HepG2 (cell line): ENCODE results near the gene MBTPS1. TPM values are rescaled to one million over a fixed set of nuclear protein-coding genes. Genes with fewer than 3 reads are reported as not detected.

Source experiments
- ATAC-seq: fragments of 200-7000 bp; cut with Tn5 transposase; 3 replicates; pipeline ENCODE4 v1.9.1; 2020; ENCODE audit warnings: mild to moderate bottlenecking, moderate library complexity
- BruUV-seq: library from RNA; stranded (reverse); fragments of 400-500 nt; replicated peaks from 2 replicates; lab custom pipeline; 2021; lab: Mats Ljungman, UMichigan
- CTCF ChIA-PET: fragments of 300-600 bp; formaldehyde crosslinking; extraction: SDS; loops from one replicate; lab custom pipeline; 2021; ENCODE audit warnings: low total read pairs, inconsistent platforms, low intra/inter-chr PET ratio; lab: Yijun Ruan, JAX
- POLR2A ChIA-PET: fragments of 350-600 bp; sonication (Branson Sonifier 250); formaldehyde crosslinking; loops from one replicate; lab custom pipeline; 2020; ENCODE audit warnings: antibody characterized with exemption, inconsistent platforms; lab: Yijun Ruan, JAX
- DNase-seq: peaks from one replicate; pipeline ENCODE4 v3.0.0-alpha.2; 2015; ENCODE audit warnings: low spot score
- FAIRE-seq: peaks from 3 replicates; lab custom pipeline; 2011; peaks lifted over from hg19 to GRCh38; lab: Jason Lieb, UNC
- H2AFZ ChIP-seq: one replicate; pipeline ENCODE4 v1.6.1; 2011; ENCODE audit warnings: low read length, inconsistent platforms
- H3K27ac ChIP-seq: fragments of 300-600 bp; 3 replicates; pipeline ENCODE4 v1.8.0; 2011; ENCODE audit warnings: mixed run types, mild to moderate bottlenecking, mixed read lengths, low read length, inconsistent platforms; ENCODE audit not compliant: insufficient read depth; ENCODE audit errors: extremely low read length
- H3K27me3 ChIP-seq, 2 experiments: fragments of 200-600 bp in 1 of 2; 2 replicates in 1 of 2; 3 replicates in 1 of 2; pipeline versions ENCODE4 v1.6.0 to v1.8.0; 2011; ENCODE audit warnings: low read length in 2 of 2, mild to moderate bottlenecking in 2 of 2, moderate library complexity in 2 of 2, inconsistent platforms in 1 of 2; ENCODE audit not compliant: insufficient read depth in 2 of 2, control insufficient read depth in 1 of 2
- H3K36me3 ChIP-seq, 2 experiments: fragments of 200-600 bp in 1 of 2; replicated peaks in 1 of 2; 2 replicates in 1 of 2; 3 replicates in 1 of 2; pipeline versions ENCODE4 v1.5.1 to v1.8.0; 2011; ENCODE audit warnings: low read length in 2 of 2, inconsistent platforms in 1 of 2; ENCODE audit not compliant: insufficient read depth in 2 of 2, control insufficient read depth in 1 of 2
- H3K4me1 ChIP-seq: 2 replicates; pipeline ENCODE4 v1.5.1; 2012; ENCODE audit warnings: low read length, inconsistent platforms; ENCODE audit not compliant: insufficient read depth
- H3K4me2 ChIP-seq: 2 replicates; pipeline ENCODE4 v1.6.0; 2011; ENCODE audit warnings: low read depth, low read length, inconsistent platforms
- H3K4me3 ChIP-seq, 3 experiments: fragments of 200-600 bp in 1 of 3; sonication (generic), shearing (Covaris generic) in 1 of 3; replicated peaks in 1 of 3; 2 replicates each; pipeline ENCODE4 v1.5.1; 2011 to 2016; ENCODE audit warnings: low read length in 3 of 3, inconsistent platforms in 2 of 3, low read depth in 2 of 3, mild to moderate bottlenecking in 2 of 3, control low read depth in 1 of 3, mixed read lengths in 1 of 3; ENCODE audit not compliant: insufficient read depth in 1 of 3
- H3K79me2 ChIP-seq: one replicate; pipeline ENCODE4 v1.6.1; 2011; ENCODE audit warnings: low read length, inconsistent platforms; ENCODE audit not compliant: insufficient read depth
- H3K9ac ChIP-seq: 2 replicates; pipeline ENCODE4 v1.6.0; 2011; ENCODE audit warnings: mild to moderate bottlenecking, low read depth, low read length, inconsistent platforms; ENCODE audit not compliant: insufficient read depth
- H3K9me3 ChIP-seq: 2 replicates; pipeline ENCODE4 v1.5.1; 2012; ENCODE audit warnings: mild to moderate bottlenecking, low read length
- H4K20me1 ChIP-seq: 2 replicates; pipeline ENCODE4 v1.6.0; 2011; ENCODE audit warnings: inconsistent platforms, mild to moderate bottlenecking, low read length, moderate library complexity; ENCODE audit not compliant: insufficient read depth
- GABPB1 ChIP-seq: IDR thresholded peaks from 2 replicates; pipeline ENCODE4 v1.6.1; 2016; ENCODE audit warnings: mild to moderate bottlenecking, missing genetic modification reagents, moderate library complexity, missing compliant biosample characterization
- HES4 ChIP-seq: sonication (generic); formaldehyde crosslinking; IDR thresholded peaks from 2 replicates; pipeline ENCODE4 v1.9.0; 2021; ENCODE audit warnings: mild to moderate bottlenecking, missing genetic modification reagents, borderline replicate concordance
- HMGA1 ChIP-seq: sonication (generic); formaldehyde crosslinking; conservative IDR thresholded peaks from 2 replicates; pipeline ENCODE4 v1.4.0; 2020; ENCODE audit warnings: missing genetic modification reagents
- LCORL ChIP-seq, 2 experiments: fragments of 450-650 bp in 1 of 2; sonication (generic) in 1 of 2; formaldehyde crosslinking in 1 of 2; IDR thresholded peaks; 2 replicates each; pipeline versions ENCODE4 v1.5.0 to v1.6.1; 2017 to 2020; ENCODE audit warnings: antibody characterized with exemption in 1 of 2, missing genetic modification reagents in 1 of 2
- WGBS: methylation state at CpG from one replicate; pipeline ENCODE4 v1.1.6; 2017; ENCODE audit warnings: low lambda C conversion rate; 5-methylcytosine and 5-hydroxymethylcytosine counted together
- in situ Hi-C: cut with HindIII; loops from 2 replicates; pipeline ENCODE4 v1.10.0; 2017; ENCODE audit warnings: low pct_unique_long_range_greater_than_20kb; ENCODE audit not compliant: extremely low pct_ligation_motif_present
- intact Hi-C: fragments of 100-400 bp; cut with micrococcal nuclease; formaldehyde crosslinking; loops from one replicate; pipeline ENCODE4 v1.10.0; 2022; ENCODE audit not compliant: unreplicated experiment
- polyA plus RNA-seq, 8 experiments: library from polyadenylated mRNA; depleted of rRNA in 3 of 8; stranded (reverse) in 7 of 8; unstranded in 1 of 8; fragments of >200 nt; fragmentation: Illumina TruSeq in 4 of 8; extraction: Trizol in 4 of 8; gene quantifications; 2 replicates each; pipeline versions ENCODE4 v1.2.1 to v1.2.3, GENCODE V29; 2011 to 2016; ENCODE audit warnings: low read depth in 4 of 8, missing spikeins in 1 of 8, mixed read lengths in 1 of 8; ENCODE audit not compliant: insufficient read depth in 1 of 8
- total RNA-seq, 5 experiments: library from RNA; depleted of rRNA; stranded (reverse); fragments of >200 nt; fragmentation: Illumina TruSeq; extraction: Trizol; gene quantifications; 2 replicates each; pipeline ENCODE4 v1.2.3, GENCODE V29; 2016; ENCODE audit warnings: low read depth in 1 of 5
- TF ChIP-seq, protein P1 (sequence below): sonication (generic); formaldehyde crosslinking; IDR thresholded peaks from 2 replicates; pipeline ENCODE4 v1.5.1; 2020; ENCODE audit warnings: missing genetic modification reagents, mild to moderate bottlenecking, borderline replicate concordance
- TF ChIP-seq, protein P2 (sequence below): sonication (generic); formaldehyde crosslinking; IDR thresholded peaks from 2 replicates; pipeline ENCODE4 v1.9.0; 2021; ENCODE audit warnings: missing genetic modification reagents, mild to moderate bottlenecking, borderline replicate concordance
- TF ChIP-seq, protein P3 (sequence below): sonication (generic); formaldehyde crosslinking; IDR thresholded peaks from 2 replicates; pipeline ENCODE4 v1.5.1; 2020; ENCODE audit warnings: missing genetic modification reagents, mild to moderate bottlenecking, borderline replicate concordance
- TF ChIP-seq, protein P4 (sequence below): sonication (generic); formaldehyde crosslinking; IDR thresholded peaks from 2 replicates; pipeline ENCODE4 v1.4.0; 2020; ENCODE audit warnings: mild to moderate bottlenecking, missing genetic modification reagents
- TF ChIP-seq, protein P5 (sequence below): sonication (generic); formaldehyde crosslinking; IDR thresholded peaks from 2 replicates; pipeline ENCODE4 v1.8.1; 2022; ENCODE audit warnings: mild to moderate bottlenecking, missing genetic modification reagents

Gene MBTPS1
- total and polyA plus RNA-seq, 2 of the 13 experiments (the other 11 are each of a cell fraction or from before 2014, with no cell fraction given): 56.7 to 91.3 TPM

DNA sequence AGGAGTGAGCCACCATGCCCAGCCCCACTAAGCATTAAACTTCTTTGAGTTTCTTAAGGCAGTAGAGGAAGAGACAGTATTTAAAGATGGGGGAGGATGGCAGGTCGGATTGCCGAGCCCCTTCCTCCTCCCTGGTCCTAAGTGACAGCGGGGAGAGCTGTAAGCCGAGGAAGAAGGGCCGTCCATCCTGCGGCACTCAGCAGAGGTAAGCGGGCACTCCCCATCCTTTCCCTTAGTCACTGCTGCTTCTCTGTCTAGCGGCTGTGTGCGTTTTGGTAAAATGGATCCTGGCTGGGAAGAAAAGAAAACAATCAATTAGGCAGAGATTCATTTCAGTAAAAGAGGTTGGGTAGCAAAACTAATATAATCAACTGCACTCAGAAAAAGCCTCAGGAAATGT is 42.3 kb upstream of the MBTPS1 start:
- Histone ChIP-seq H4K20me1 (no peaks in the 10 kb centered on the region; the same call in 1 of the 2 replicates), H3K4me3 (no peak overlapping the region), H3K79me2 (no peaks in the 10 kb centered on the region), H2AFZ (no peak overlapping the region), H3K27me3 (peaks cover 2 to 69% of the 10 kb centered on the region in 2 experiments), H3K4me2 (no peak overlapping the region), H3K9me3 (no peaks in the 10 kb centered on the region), H3K27ac (no peak overlapping the region), H3K9ac (no peak overlapping the region), H3K36me3 (no peaks in the 10 kb centered on the region), H3K4me1 (peaks cover 6% of the 10 kb centered on the region; the same call in 1 of the 2 replicates)
- intact Hi-C loops (no loop called here), in situ Hi-C loops (no loop called here)
- DNase-seq (no peak), FAIRE-seq (no peak), ATAC-seq (no peak)
- whole genome bisulfite sequencing: 3% methylated on average over 9 of the region's 9 CpGs
- no TSS peak for BruUV-seq
- ChIA-PET CTCF (no interaction called here), POLR2A (no interaction called here)
- TF ChIP-seq, protein P1, sequence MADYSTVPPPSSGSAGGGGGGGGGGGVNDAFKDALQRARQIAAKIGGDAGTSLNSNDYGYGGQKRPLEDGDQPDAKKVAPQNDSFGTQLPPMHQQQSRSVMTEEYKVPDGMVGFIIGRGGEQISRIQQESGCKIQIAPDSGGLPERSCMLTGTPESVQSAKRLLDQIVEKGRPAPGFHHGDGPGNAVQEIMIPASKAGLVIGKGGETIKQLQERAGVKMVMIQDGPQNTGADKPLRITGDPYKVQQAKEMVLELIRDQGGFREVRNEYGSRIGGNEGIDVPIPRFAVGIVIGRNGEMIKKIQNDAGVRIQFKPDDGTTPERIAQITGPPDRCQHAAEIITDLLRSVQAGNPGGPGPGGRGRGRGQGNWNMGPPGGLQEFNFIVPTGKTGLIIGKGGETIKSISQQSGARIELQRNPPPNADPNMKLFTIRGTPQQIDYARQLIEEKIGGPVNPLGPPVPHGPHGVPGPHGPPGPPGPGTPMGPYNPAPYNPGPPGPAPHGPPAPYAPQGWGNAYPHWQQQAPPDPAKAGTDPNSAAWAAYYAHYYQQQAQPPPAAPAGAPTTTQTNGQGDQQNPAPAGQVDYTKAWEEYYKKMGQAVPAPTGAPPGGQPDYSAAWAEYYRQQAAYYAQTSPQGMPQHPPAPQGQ (CRISPR knock-in tag): no peak
- TF ChIP-seq HES4 (no peak), HMGA1 (CRISPR knock-in tag) (no peak), GABPB1 (CRISPR knock-in tag) (no peak), LCORL (IDR thresholded peaks at IDR 0.05) (no peak), LCORL (CRISPR knock-in tag; IDR thresholded peaks at IDR 0.05) (no peak)
- TF ChIP-seq, protein P2, sequence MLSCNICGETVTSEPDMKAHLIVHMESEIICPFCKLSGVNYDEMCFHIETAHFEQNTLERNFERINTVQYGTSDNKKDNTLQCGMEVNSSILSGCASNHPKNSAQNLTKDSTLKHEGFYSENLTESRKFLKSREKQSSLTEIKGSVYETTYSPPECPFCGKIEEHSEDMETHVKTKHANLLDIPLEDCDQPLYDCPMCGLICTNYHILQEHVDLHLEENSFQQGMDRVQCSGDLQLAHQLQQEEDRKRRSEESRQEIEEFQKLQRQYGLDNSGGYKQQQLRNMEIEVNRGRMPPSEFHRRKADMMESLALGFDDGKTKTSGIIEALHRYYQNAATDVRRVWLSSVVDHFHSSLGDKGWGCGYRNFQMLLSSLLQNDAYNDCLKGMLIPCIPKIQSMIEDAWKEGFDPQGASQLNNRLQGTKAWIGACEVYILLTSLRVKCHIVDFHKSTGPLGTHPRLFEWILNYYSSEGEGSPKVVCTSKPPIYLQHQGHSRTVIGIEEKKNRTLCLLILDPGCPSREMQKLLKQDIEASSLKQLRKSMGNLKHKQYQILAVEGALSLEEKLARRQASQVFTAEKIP (CRISPR knock-in tag): no peak
- TF ChIP-seq, protein P3, sequence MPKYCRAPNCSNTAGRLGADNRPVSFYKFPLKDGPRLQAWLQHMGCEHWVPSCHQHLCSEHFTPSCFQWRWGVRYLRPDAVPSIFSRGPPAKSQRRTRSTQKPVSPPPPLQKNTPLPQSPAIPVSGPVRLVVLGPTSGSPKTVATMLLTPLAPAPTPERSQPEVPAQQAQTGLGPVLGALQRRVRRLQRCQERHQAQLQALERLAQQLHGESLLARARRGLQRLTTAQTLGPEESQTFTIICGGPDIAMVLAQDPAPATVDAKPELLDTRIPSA (CRISPR knock-in tag): no peak
- TF ChIP-seq, protein P4, sequence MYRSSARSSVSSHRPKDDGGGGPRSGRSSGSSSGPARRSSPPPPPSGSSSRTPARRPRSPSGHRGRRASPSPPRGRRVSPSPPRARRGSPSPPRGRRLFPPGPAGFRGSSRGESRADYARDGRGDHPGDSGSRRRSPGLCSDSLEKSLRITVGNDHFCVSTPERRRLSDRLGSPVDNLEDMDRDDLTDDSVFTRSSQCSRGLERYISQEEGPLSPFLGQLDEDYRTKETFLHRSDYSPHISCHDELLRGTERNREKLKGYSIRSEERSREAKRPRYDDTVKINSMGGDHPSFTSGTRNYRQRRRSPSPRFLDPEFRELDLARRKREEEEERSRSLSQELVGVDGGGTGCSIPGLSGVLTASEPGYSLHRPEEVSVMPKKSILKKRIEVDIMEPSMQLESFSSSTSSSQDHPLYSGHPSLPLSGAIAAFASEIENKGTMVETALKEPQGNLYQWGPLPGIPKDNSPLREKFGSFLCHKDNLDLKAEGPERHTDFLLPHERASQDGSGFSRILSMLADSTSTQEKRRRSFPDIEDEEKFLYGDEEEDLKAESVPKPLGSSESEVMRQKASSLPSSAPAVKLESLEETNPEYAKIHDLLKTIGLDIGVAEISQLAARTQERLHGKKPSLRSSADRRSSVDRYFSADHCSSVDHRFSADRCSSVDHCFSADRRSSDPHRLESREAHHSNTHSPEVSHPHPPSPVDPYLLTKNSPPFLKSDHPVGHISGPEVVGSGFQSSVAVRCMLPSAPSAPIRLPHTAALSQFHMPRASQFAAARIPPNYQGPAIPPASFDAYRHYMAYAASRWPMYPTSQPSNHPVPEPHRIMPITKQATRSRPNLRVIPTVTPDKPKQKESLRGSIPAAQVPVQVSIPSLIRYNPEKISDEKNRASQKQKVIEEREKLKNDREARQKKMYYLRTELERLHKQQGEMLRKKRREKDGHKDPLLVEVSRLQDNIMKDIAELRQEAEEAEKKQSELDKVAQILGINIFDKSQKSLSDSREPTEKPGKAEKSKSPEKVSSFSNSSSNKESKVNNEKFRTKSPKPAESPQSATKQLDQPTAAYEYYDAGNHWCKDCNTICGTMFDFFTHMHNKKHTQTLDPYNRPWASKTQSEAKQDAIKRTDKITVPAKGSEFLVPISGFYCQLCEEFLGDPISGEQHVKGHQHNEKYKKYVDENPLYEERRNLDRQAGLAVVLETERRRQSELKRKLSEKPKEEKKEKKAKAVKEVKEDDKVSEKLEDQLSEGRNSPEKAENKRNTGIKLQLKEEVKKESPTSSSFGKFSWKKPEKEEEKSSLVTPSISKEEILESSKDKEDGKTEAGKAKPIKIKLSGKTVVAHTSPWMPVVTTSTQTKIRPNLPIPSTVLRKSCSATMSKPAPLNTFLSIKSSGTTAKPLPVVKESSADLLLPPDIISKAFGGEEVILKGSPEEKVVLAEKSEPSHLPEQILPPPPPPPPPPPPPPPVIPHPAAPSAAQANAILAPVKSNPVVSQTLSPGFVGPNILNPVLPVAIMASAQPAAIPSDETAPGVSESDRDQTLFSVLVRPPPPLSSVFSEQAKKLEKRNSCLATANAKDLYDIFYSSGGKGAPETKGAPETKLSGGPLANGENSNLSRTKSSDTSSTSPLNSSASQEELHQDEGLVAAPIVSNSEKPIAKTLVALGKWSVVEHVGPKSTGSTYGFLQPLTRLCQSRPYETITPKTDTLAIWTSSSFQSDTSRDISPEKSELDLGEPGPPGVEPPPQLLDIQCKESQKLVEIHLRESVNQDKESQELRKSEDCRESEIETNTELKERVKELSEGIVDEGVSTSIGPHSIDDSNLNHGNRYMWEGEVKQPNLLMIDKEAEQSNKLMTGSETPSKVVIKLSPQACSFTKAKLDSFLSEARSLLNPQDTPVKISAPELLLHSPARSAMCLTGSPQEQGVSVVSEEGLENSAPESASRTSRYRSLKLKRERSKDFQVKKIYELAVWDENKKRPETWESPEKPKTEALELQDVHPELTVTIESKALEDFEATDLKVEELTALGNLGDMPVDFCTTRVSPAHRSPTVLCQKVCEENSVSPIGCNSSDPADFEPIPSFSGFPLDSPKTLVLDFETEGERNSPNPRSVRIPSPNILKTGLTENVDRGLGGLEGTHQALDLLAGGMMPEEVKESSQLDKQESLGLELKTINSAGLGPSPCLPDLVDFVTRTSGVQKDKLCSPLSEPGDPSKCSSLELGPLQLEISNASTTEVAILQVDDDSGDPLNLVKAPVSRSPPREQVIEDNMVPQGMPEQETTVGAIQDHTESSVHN: no peak
- TF ChIP-seq, protein P5, sequence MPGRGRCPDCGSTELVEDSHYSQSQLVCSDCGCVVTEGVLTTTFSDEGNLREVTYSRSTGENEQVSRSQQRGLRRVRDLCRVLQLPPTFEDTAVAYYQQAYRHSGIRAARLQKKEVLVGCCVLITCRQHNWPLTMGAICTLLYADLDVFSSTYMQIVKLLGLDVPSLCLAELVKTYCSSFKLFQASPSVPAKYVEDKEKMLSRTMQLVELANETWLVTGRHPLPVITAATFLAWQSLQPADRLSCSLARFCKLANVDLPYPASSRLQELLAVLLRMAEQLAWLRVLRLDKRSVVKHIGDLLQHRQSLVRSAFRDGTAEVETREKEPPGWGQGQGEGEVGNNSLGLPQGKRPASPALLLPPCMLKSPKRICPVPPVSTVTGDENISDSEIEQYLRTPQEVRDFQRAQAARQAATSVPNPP (CRISPR knock-in tag): no peak
